HepG2 (cell line): ENCODE data around the gene RPLP1. TPM values are rescaled to one million over a fixed set of nuclear protein-coding genes. Genes with fewer than 3 reads are reported as not detected.

Experiments
- ATAC-seq: fragments of 200-7000 bp; cut with Tn5 transposase; 3 replicates; pipeline ENCODE4 v1.9.1; 2020; ENCODE audit warnings: mild to moderate bottlenecking, moderate library complexity
- BruUV-seq: library from RNA; stranded (reverse); fragments of 400-500 nt; replicated peaks from 2 replicates; lab custom pipeline; 2021; lab: Mats Ljungman, UMichigan
- CTCF ChIA-PET: fragments of 300-600 bp; formaldehyde crosslinking; extraction: SDS; loops from one replicate; lab custom pipeline; 2021; ENCODE audit warnings: low total read pairs, inconsistent platforms, low intra/inter-chr PET ratio; lab: Yijun Ruan, JAX
- POLR2A ChIA-PET: fragments of 350-600 bp; sonication (Branson Sonifier 250); formaldehyde crosslinking; loops from one replicate; lab custom pipeline; 2020; ENCODE audit warnings: antibody characterized with exemption, inconsistent platforms; lab: Yijun Ruan, JAX
- DNase-seq: peaks from one replicate; pipeline ENCODE4 v3.0.0-alpha.2; 2015; ENCODE audit warnings: low spot score
- FAIRE-seq: peaks from 3 replicates; lab custom pipeline; 2011; peaks lifted over from hg19 to GRCh38; lab: Jason Lieb, UNC
- H2AFZ ChIP-seq: one replicate; pipeline ENCODE4 v1.6.1; 2011; ENCODE audit warnings: low read length, inconsistent platforms
- H3K27ac ChIP-seq: fragments of 300-600 bp; 3 replicates; pipeline ENCODE4 v1.8.0; 2011; ENCODE audit warnings: mixed run types, mild to moderate bottlenecking, mixed read lengths, low read length, inconsistent platforms; ENCODE audit not compliant: insufficient read depth; ENCODE audit errors: extremely low read length
- H3K27me3 ChIP-seq, 2 experiments: fragments of 200-600 bp in 1 of 2; 2 replicates in 1 of 2; 3 replicates in 1 of 2; pipeline versions ENCODE4 v1.6.0 to v1.8.0; 2011; ENCODE audit warnings: low read length in 2 of 2, mild to moderate bottlenecking in 2 of 2, moderate library complexity in 2 of 2, inconsistent platforms in 1 of 2; ENCODE audit not compliant: insufficient read depth in 2 of 2, control insufficient read depth in 1 of 2
- H3K36me3 ChIP-seq, 2 experiments: fragments of 200-600 bp in 1 of 2; replicated peaks in 1 of 2; 2 replicates in 1 of 2; 3 replicates in 1 of 2; pipeline versions ENCODE4 v1.5.1 to v1.8.0; 2011; ENCODE audit warnings: low read length in 2 of 2, inconsistent platforms in 1 of 2; ENCODE audit not compliant: insufficient read depth in 2 of 2, control insufficient read depth in 1 of 2
- H3K4me1 ChIP-seq: 2 replicates; pipeline ENCODE4 v1.5.1; 2012; ENCODE audit warnings: low read length, inconsistent platforms; ENCODE audit not compliant: insufficient read depth
- H3K4me2 ChIP-seq: 2 replicates; pipeline ENCODE4 v1.6.0; 2011; ENCODE audit warnings: low read depth, low read length, inconsistent platforms
- H3K4me3 ChIP-seq, 3 experiments: fragments of 200-600 bp in 1 of 3; sonication (generic), shearing (Covaris generic) in 1 of 3; replicated peaks in 1 of 3; 2 replicates each; pipeline ENCODE4 v1.5.1; 2011 to 2016; ENCODE audit warnings: low read length in 3 of 3, inconsistent platforms in 2 of 3, low read depth in 2 of 3, mild to moderate bottlenecking in 2 of 3, control low read depth in 1 of 3, mixed read lengths in 1 of 3; ENCODE audit not compliant: insufficient read depth in 1 of 3
- H3K79me2 ChIP-seq: one replicate; pipeline ENCODE4 v1.6.1; 2011; ENCODE audit warnings: low read length, inconsistent platforms; ENCODE audit not compliant: insufficient read depth
- H3K9ac ChIP-seq: 2 replicates; pipeline ENCODE4 v1.6.0; 2011; ENCODE audit warnings: mild to moderate bottlenecking, low read depth, low read length, inconsistent platforms; ENCODE audit not compliant: insufficient read depth
- H3K9me3 ChIP-seq: 2 replicates; pipeline ENCODE4 v1.5.1; 2012; ENCODE audit warnings: mild to moderate bottlenecking, low read length
- H4K20me1 ChIP-seq: 2 replicates; pipeline ENCODE4 v1.6.0; 2011; ENCODE audit warnings: inconsistent platforms, mild to moderate bottlenecking, low read length, moderate library complexity; ENCODE audit not compliant: insufficient read depth
- CBX2 ChIP-seq, 2 experiments: fragments of 200-600 bp in 1 of 2; sonication (generic); formaldehyde crosslinking in 1 of 2; IDR thresholded peaks; 2 replicates each; pipeline versions ENCODE4 v1.7.0 to v1.8.1; 2018 to 2022; ENCODE audit warnings: low read depth in 2 of 2, low read length in 1 of 2, mild to moderate bottlenecking in 1 of 2, missing genetic modification reagents in 1 of 2
- CTCF ChIP-seq: sonication (generic); formaldehyde crosslinking; IDR thresholded peaks from 2 replicates; pipeline ENCODE4 v1.5.0; 2020; ENCODE audit warnings: mild to moderate bottlenecking, missing genetic modification reagents, moderate library complexity
- HOXD1 ChIP-seq: sonication (generic); formaldehyde crosslinking; IDR thresholded peaks from 2 replicates; pipeline ENCODE4 v1.5.0; 2020; ENCODE audit warnings: missing genetic modification reagents
- KLF11 ChIP-seq: IDR thresholded peaks from 2 replicates; pipeline ENCODE4 v1.6.1; 2016; ENCODE audit warnings: missing compliant biosample characterization
- MNT ChIP-seq: fragments of 450-650 bp; IDR thresholded peaks from 2 replicates; pipeline ENCODE4 v1.6.1; 2016
- PAWR ChIP-seq: sonication (generic); formaldehyde crosslinking; IDR thresholded peaks from 2 replicates; pipeline ENCODE4 v1.4.0; 2020; ENCODE audit warnings: missing genetic modification reagents, mild to moderate bottlenecking, borderline replicate concordance
- STAT5B ChIP-seq: sonication (generic); formaldehyde crosslinking; IDR thresholded peaks from 2 replicates; pipeline ENCODE4 v1.4.0; 2020; ENCODE audit warnings: missing genetic modification reagents
- ZIK1 ChIP-seq: sonication (generic); formaldehyde crosslinking; IDR thresholded peaks from 2 replicates; pipeline ENCODE4 v1.5.0; 2020; ENCODE audit warnings: mild to moderate bottlenecking, low read depth, missing genetic modification reagents, borderline replicate concordance
- ZNF558 ChIP-seq: sonication (generic); formaldehyde crosslinking; IDR thresholded peaks from 2 replicates; pipeline ENCODE4 v1.9.0; 2022; ENCODE audit warnings: mild to moderate bottlenecking, missing genetic modification reagents, borderline replicate concordance
- WGBS: methylation state at CpG from one replicate; pipeline ENCODE4 v1.1.6; 2017; ENCODE audit warnings: low lambda C conversion rate; 5-methylcytosine and 5-hydroxymethylcytosine counted together
- in situ Hi-C: cut with HindIII; loops from 2 replicates; pipeline ENCODE4 v1.10.0; 2017; ENCODE audit warnings: low pct_unique_long_range_greater_than_20kb; ENCODE audit not compliant: extremely low pct_ligation_motif_present
- intact Hi-C: fragments of 100-400 bp; cut with micrococcal nuclease; formaldehyde crosslinking; loops from one replicate; pipeline ENCODE4 v1.10.0; 2022; ENCODE audit not compliant: unreplicated experiment
- polyA plus RNA-seq, 8 experiments: library from polyadenylated mRNA; depleted of rRNA in 3 of 8; stranded (reverse) in 7 of 8; unstranded in 1 of 8; fragments of >200 nt; fragmentation: Illumina TruSeq in 4 of 8; extraction: Trizol in 4 of 8; gene quantifications; 2 replicates each; pipeline versions ENCODE4 v1.2.1 to v1.2.3, GENCODE V29; 2011 to 2016; ENCODE audit warnings: low read depth in 4 of 8, missing spikeins in 1 of 8, mixed read lengths in 1 of 8; ENCODE audit not compliant: insufficient read depth in 1 of 8
- total RNA-seq, 5 experiments: library from RNA; depleted of rRNA; stranded (reverse); fragments of >200 nt; fragmentation: Illumina TruSeq; extraction: Trizol; gene quantifications; 2 replicates each; pipeline ENCODE4 v1.2.3, GENCODE V29; 2016; ENCODE audit warnings: low read depth in 1 of 5
- TF ChIP-seq, protein P1 (sequence below): sonication (generic); formaldehyde crosslinking; IDR thresholded peaks from 2 replicates; pipeline ENCODE4 v1.8.0; 2022; ENCODE audit warnings: missing genetic modification reagents, mild to moderate bottlenecking, moderate library complexity, borderline replicate concordance
- TF ChIP-seq, protein P2 (sequence below): sonication (generic); formaldehyde crosslinking; IDR thresholded peaks from 2 replicates; pipeline ENCODE4 v1.4.0; 2020; ENCODE audit warnings: low read depth, mild to moderate bottlenecking, missing genetic modification reagents

Gene RPLP1
- total and polyA plus RNA-seq, 2 of the 13 experiments (the other 11 are each of a cell fraction or from before 2014, with no cell fraction given): 817 to 929 TPM

- Histone ChIP-seq H3K4me2 (peak overlapping the region; percentile 93), H3K9me3 (no peaks in the 10 kb centered on the region), H2AFZ (peak overlapping the region; percentile 87), H3K79me2 (peaks cover 31% of the 10 kb centered on the region), H3K9ac (peak overlapping the region; percentile 89), H3K4me3 (peak overlapping the region; percentile 79 to 92 (median 89)), H4K20me1 (peaks cover 40% of the 10 kb centered on the region), H3K4me1 (peaks cover 27% of the 10 kb centered on the region), H3K36me3 (peaks cover 5 to 27% of the 10 kb centered on the region in 2 experiments; a peak in 4 of 5 replicates), H3K27me3 (no peaks in the 10 kb centered on the region; a peak in 1 of 5 replicates), H3K27ac (peak overlapping the region; percentile 98)
- peak; percentile 87 for FAIRE-seq
- ATAC-seq: peak; percentile 78
- in situ Hi-C loops: loop anchor here (25.0 kb wide), 2 partner anchors 635 to 640 kb away; partner anchors contain the start of genes ANP32A and TLE3
- ChIA-PET CTCF (no interaction called here), POLR2A (interaction anchor here (0.6 to 4.2 kb wide), 20 partner anchors 9 to 1312 kb away, joined by 3 to 149 read pairs (median 4); partner anchors contain the start of genes GLCE, KIF23, TLE3 and UACA)
- DNase-seq: peak; percentile 49
- TSS peak; percentile 97 for BruUV-seq
- under 1% methylated on average over 30 of the region's 32 CpGs for WGBS
- intact Hi-C loops: loop anchor here (5.0 kb wide), 1 partner anchor 35 kb away; no protein-coding TSS in a partner anchor
- TF ChIP-seq CTCF (CRISPR knock-in tag) (no peak), STAT5B (no peak; the same call in 1 of the 2 replicates), KLF11 (CRISPR knock-in tag) (no peak), HOXD1 (CRISPR knock-in tag) (no peak), CBX2 (IDR thresholded peaks at IDR 0.05; ENCODE audit: low read depth, low read length) (no peak), CBX2 (CRISPR knock-in tag; IDR thresholded peaks at IDR 0.05; ENCODE audit: low read depth) (no peak), ZIK1 (CRISPR knock-in tag) (no peak), MNT (no peak), ZNF558 (CRISPR knock-in tag) (no peak; the same call in 1 of the 2 replicates), PAWR (CRISPR knock-in tag) (no peak)
- TF ChIP-seq, protein P1, sequence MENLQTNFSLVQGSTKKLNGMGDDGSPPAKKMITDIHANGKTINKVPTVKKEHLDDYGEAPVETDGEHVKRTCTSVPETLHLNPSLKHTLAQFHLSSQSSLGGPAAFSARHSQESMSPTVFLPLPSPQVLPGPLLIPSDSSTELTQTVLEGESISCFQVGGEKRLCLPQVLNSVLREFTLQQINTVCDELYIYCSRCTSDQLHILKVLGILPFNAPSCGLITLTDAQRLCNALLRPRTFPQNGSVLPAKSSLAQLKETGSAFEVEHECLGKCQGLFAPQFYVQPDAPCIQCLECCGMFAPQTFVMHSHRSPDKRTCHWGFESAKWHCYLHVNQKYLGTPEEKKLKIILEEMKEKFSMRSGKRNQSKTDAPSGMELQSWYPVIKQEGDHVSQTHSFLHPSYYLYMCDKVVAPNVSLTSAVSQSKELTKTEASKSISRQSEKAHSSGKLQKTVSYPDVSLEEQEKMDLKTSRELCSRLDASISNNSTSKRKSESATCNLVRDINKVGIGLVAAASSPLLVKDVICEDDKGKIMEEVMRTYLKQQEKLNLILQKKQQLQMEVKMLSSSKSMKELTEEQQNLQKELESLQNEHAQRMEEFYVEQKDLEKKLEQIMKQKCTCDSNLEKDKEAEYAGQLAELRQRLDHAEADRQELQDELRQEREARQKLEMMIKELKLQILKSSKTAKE (CRISPR knock-in tag): no peak
- TF ChIP-seq, protein P2, sequence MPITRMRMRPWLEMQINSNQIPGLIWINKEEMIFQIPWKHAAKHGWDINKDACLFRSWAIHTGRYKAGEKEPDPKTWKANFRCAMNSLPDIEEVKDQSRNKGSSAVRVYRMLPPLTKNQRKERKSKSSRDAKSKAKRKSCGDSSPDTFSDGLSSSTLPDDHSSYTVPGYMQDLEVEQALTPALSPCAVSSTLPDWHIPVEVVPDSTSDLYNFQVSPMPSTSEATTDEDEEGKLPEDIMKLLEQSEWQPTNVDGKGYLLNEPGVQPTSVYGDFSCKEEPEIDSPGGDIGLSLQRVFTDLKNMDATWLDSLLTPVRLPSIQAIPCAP (CRISPR knock-in tag): no peak
Measured at GRCh38 chr15:69451951-69452691, 497 bp upstream of the RPLP1 start.
